Spleen (tissue), 7 donors: ENCODE results near the gene ART3.

Experiments used
- CTCF ChIP-seq, 11 experiments: fragments of 200-600 bp in 7 of 11; fragments of 450-650 bp in 4 of 11; sonication (generic) in 4 of 11; IDR thresholded peaks in 8 of 11; conservative IDR thresholded peaks in 3 of 11; 1 replicate in 7 of 11; 2 replicates in 4 of 11; pipeline versions ENCODE4 v1.4.0 to v1.8.0; 2016 to 2021; ENCODE audit warnings: antibody characterized with exemption in 11 of 11, inconsistent platforms in 4 of 11, mild to moderate bottlenecking in 1 of 11
- POLR2A ChIP-seq, 3 donors: fragments of 450-650 bp; IDR thresholded peaks; one replicate each; pipeline ENCODE4 v1.5.1; 2017; ENCODE audit warnings: antibody characterized with exemption in 3 of 3, mild to moderate bottlenecking in 1 of 3
- donor health status: DM: no; HTN: no; CAD: no; lungs with moderate emphysema.
- donor health status: DM: no; HTN: no; CAD: no.
- donor health status: DM: no; HTN: no; CAD: no.

- TF ChIP-seq CTCF (IDR thresholded peaks at IDR 0.05 in 8 of 11, conservative IDR thresholded peaks at IDR 0.05 in 3 of 11) (no peak), POLR2A (IDR thresholded peaks at IDR 0.05) (no peak)
These were observed 21.6 kb downstream of the ART3 start for GRCh38 chr4:76096076-76096475.
